CD8-positive, alpha-beta memory T cell (primary cell): ENCODE measurements around the gene OTOP3. TPM values are rescaled to one million over a fixed set of nuclear protein-coding genes. Genes with fewer than 3 reads are reported as not detected.

Source experiments
- CTCF ChIA-PET: fragments of 350-600 bp; sonication (Branson Sonifier 250); formaldehyde crosslinking; loops from one replicate; lab custom pipeline; 2021; ENCODE audit warnings: antibody characterized with exemption; lab: Charles Lee
- POLR2A ChIA-PET: fragments of 350-600 bp; sonication (Branson Sonifier 250); formaldehyde crosslinking; loops from one replicate; lab custom pipeline; 2021; ENCODE audit warnings: antibody characterized with exemption; lab: Charles Lee
- DNase-seq, 5 donors: peaks; one replicate each; pipeline versions ENCODE4 v3.0.0 to v3.0.0-alpha.2; 2020 to 2022; ENCODE audit warnings: mixed read lengths in 1 of 5
- H3K27ac ChIP-seq: one replicate; pipeline ENCODE4 v1.7.0; 2013; ENCODE audit warnings: low read depth, mild to moderate bottlenecking, low read length, moderate library complexity
- H3K27me3 ChIP-seq: 2 replicates; pipeline ENCODE4 v1.7.0; 2013; ENCODE audit warnings: low read length, mild to moderate bottlenecking; ENCODE audit not compliant: insufficient read depth, poor library complexity, severe bottlenecking
- H3K36me3 ChIP-seq: 2 replicates; pipeline ENCODE4 v1.7.0; 2013; ENCODE audit warnings: mild to moderate bottlenecking, low read length, moderate library complexity; ENCODE audit not compliant: insufficient read depth
- H3K4me1 ChIP-seq: 2 replicates; pipeline ENCODE4 v1.7.0; 2013; ENCODE audit warnings: mild to moderate bottlenecking, low read length, moderate library complexity; ENCODE audit not compliant: insufficient read depth
- H3K4me3 ChIP-seq: 2 replicates; pipeline ENCODE4 v1.7.0; 2013; ENCODE audit warnings: mild to moderate bottlenecking, low read length
- H3K9me3 ChIP-seq: 2 replicates; pipeline ENCODE4 v1.7.0; 2013; ENCODE audit warnings: mild to moderate bottlenecking, low read length
- H3K27ac Mint-ChIP-seq, 8 donors: one replicate each; pipeline ENCODE4 v1.8.0; 2020 to 2021; ENCODE audit warnings: mixed read lengths in 8 of 8, mild to moderate bottlenecking in 6 of 8, inconsistent platforms in 3 of 8, moderate library complexity in 3 of 8
- H3K27me3 Mint-ChIP-seq, 2 donors: one replicate each; pipeline ENCODE4 v1.8.0; 2020 to 2021; ENCODE audit warnings: mixed read lengths in 2 of 2, mild to moderate bottlenecking in 1 of 2, moderate library complexity in 1 of 2
- H3K36me3 Mint-ChIP-seq, 3 donors: one replicate each; pipeline ENCODE4 v1.8.0; 2020 to 2021; ENCODE audit warnings: mixed read lengths in 3 of 3, inconsistent platforms in 1 of 3, mild to moderate bottlenecking in 1 of 3
- H3K4me1 Mint-ChIP-seq, 3 donors: one replicate each; pipeline ENCODE4 v1.8.0; 2020 to 2021; ENCODE audit warnings: mixed read lengths in 3 of 3, inconsistent platforms in 1 of 3, mild to moderate bottlenecking in 1 of 3
- H3K4me3 Mint-ChIP-seq, 7 donors: one replicate each; pipeline ENCODE4 v1.8.0; 2020 to 2021; ENCODE audit warnings: mixed read lengths in 7 of 7, mild to moderate bottlenecking in 6 of 7, moderate library complexity in 4 of 7, inconsistent platforms in 2 of 7
- H3K9me3 Mint-ChIP-seq, 5 donors: one replicate each; pipeline ENCODE4 v1.8.0; 2020 to 2022; ENCODE audit warnings: mixed read lengths in 5 of 5, mild to moderate bottlenecking in 3 of 5, moderate library complexity in 2 of 5, inconsistent platforms in 1 of 5
- polyA plus RNA-seq: library from polyadenylated mRNA; unstranded; fragments of 300-500 nt; fragmentation: Illumina TruSeq; gene quantifications from one replicate; pipeline ENCODE4 v1.2.3, GENCODE V29; 2021
- total RNA-seq, 2 experiments: library from RNA; stranded (reverse); gene quantifications; one replicate each; pipeline ENCODE4 v1.2.3, GENCODE V29; 2021

OTOP3 gene
- total and polyA plus RNA-seq, 3 experiments from 2014 or later, result not detected

DNA sequence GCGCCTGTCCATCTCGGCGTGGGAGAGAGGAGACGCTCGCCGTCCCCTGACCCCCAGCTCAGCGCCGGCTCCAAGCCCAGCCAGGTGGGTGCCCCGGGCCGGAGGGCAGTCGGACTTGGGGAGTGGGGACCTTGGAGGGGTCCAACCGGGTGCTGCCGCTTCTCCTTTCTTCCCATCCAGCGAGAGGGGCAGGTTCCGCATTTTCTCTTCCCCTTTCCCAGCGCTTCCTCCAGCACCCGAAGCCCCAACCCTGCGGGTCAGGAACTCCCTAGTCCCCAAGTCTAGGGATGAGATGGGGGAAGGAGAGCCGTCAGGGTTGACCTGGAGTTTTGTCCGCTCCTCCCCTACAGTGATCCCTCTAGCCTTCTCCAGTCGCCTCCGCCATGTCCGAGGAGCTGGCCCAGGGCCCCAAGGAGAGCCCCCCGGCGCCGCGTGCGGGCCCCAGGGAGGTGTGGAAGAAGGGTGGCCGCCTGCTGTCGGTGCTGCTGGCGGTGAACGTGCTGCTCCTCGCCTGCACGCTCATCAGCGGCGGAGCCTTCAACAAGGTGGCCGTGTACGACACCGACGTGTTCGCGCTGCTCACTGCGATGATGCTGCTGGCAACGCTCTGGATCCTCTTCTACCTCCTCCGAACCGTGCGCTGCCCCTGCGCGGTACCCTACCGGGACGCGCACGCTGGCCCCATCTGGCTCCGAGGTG lies 11.3 kb upstream of the OTOP3 start, which contains the start of gene OTOP2:
TSS of gene OTOP2 (plus strand) at position 24 of the 699 bp plus-strand sequence. CDS start at position 384, 360 bp downstream.
- no peak for DNase-seq
- H3K9me3 ChIP-seq, result no peaks in the 10 kb centered on the region
- no peak within 1 kb of the TSS for H3K4me3 ChIP-seq
- ChIA-PET CTCF (interaction anchor here (1.2 to 3.1 kb wide), 3 partner anchors 33 to 89 kb away, joined by 4 to 21 read pairs (median 14); no protein-coding TSS in a partner anchor), POLR2A (no interaction called here)
- H3K27ac ChIP-seq, result no peak within 1 kb of the TSS
- peaks cover 33% of the 10 kb centered on the region for H3K27me3 ChIP-seq
- H3K9me3 Mint-ChIP-seq, result no peaks in the 10 kb centered on the region
- peaks cover 9% of the 10 kb centered on the region for H3K4me1 ChIP-seq
- no peak within 1 kb of the TSS for H3K27ac Mint-ChIP-seq
- peaks cover 38 to 69% of the 10 kb centered on the region in 2 donors for H3K27me3 Mint-ChIP-seq
- no peaks in the 10 kb centered on the region for H3K36me3 Mint-ChIP-seq
- H3K4me1 Mint-ChIP-seq, result peaks cover 0 to 24% (median 5%) of the 10 kb centered on the region in 3 donors
- H3K4me3 Mint-ChIP-seq, result peak within 1 kb of the TSS in 6 of 7 donors; percentile 49 to 78 (median 64)
- H3K36me3 ChIP-seq, result no peaks in the 10 kb centered on the region

- peaks cover 0 to 24% (median 5%) of the 10 kb centered on the region in 3 donors for H3K4me1 Mint-ChIP-seq
- H3K27me3 Mint-ChIP-seq, result peaks cover 39 to 72% of the 10 kb centered on the region in 2 donors
- H3K4me3 ChIP-seq, result no peak overlapping the region
Measured at GRCh38 chr17:74925242-74925641, 10.5 kb upstream of the OTOP3 start.

GRCh38 chr17:74928786-74929185 lies 6.9 kb upstream of the OTOP3 start:
- peaks cover 0 to 12% (median 3%) of the 10 kb centered on the region in 3 donors for H3K4me1 Mint-ChIP-seq
- H3K9me3 Mint-ChIP-seq, result no peaks in the 10 kb centered on the region
- H3K36me3 Mint-ChIP-seq, result no peaks in the 10 kb centered on the region
- no peaks in the 10 kb centered on the region for H3K36me3 ChIP-seq
- no peak overlapping the region for H3K27ac Mint-ChIP-seq
- H3K9me3 ChIP-seq, result no peaks in the 10 kb centered on the region
- no peak overlapping the region for H3K4me3 Mint-ChIP-seq
- H3K27ac ChIP-seq, result no peak overlapping the region
- peaks cover 20% of the 10 kb centered on the region for H3K27me3 ChIP-seq
- CTCF ChIA-PET, result no interaction called here
- H3K4me1 ChIP-seq, result peaks cover 8% of the 10 kb centered on the region
- DNase-seq, result no peak
- H3K27me3 Mint-ChIP-seq, result peaks cover 36 to 80% of the 10 kb centered on the region in 2 donors
- H3K4me3 ChIP-seq, result no peak overlapping the region
- POLR2A ChIA-PET, result no interaction called here

More at GRCh38 chr17:74925242-74925641, 10.5 kb upstream of the OTOP3 start:
- ChIA-PET CTCF (interaction anchor here (0.7 to 3.1 kb wide), 2 partner anchors 33 to 267 kb away, joined by 4 to 21 read pairs; no protein-coding TSS in a partner anchor), POLR2A (no interaction called here)
- no peak overlapping the region for H3K27ac ChIP-seq
- no peaks in the 10 kb centered on the region for H3K36me3 ChIP-seq
- H3K27ac Mint-ChIP-seq, result peak overlapping the region in 1 of 8 donors; percentile 56
- H3K27me3 ChIP-seq, result peaks cover 33% of the 10 kb centered on the region
- H3K36me3 Mint-ChIP-seq, result no peaks in the 10 kb centered on the region
- no peak for DNase-seq
- H3K9me3 ChIP-seq, result no peaks in the 10 kb centered on the region
- H3K4me1 ChIP-seq, result peaks cover 9% of the 10 kb centered on the region
- H3K9me3 Mint-ChIP-seq, result no peaks in the 10 kb centered on the region
- peak overlapping the region in 3 of 7 donors; percentile 16 to 29 (median 28) for H3K4me3 Mint-ChIP-seq

GRCh38 chr17:74930535-74931036 lies 5.1 kb upstream of the OTOP3 start:
- H3K36me3 ChIP-seq, result no peaks in the 10 kb centered on the region
- H3K9me3 Mint-ChIP-seq, result no peaks in the 10 kb centered on the region
- H3K27ac ChIP-seq, result no peak overlapping the region
- H3K4me1 Mint-ChIP-seq, result no peaks in the 10 kb centered on the region
- POLR2A ChIA-PET, result no interaction called here
- peaks cover 34 to 77% of the 10 kb centered on the region in 2 donors for H3K27me3 Mint-ChIP-seq
- no peaks in the 10 kb centered on the region for H3K4me1 ChIP-seq
- no peaks in the 10 kb centered on the region for H3K36me3 Mint-ChIP-seq
- no peak overlapping the region for H3K4me3 Mint-ChIP-seq
- peak overlapping the region in 1 of 8 donors; percentile 70 for H3K27ac Mint-ChIP-seq
- DNase-seq, result no peak
- no peaks in the 10 kb centered on the region for H3K9me3 ChIP-seq
- H3K27me3 ChIP-seq, result peaks cover 7% of the 10 kb centered on the region
- CTCF ChIA-PET, result interaction anchor here (0.9 kb wide), 1 partner anchor 28 kb away, joined by 3 read pairs; no protein-coding TSS in a partner anchor
- no peak overlapping the region for H3K4me3 ChIP-seq

GRCh38 chr17:74935048-74935447 lies 650 bp upstream of the OTOP3 start:
- H3K9me3 Mint-ChIP-seq, result no peaks in the 10 kb centered on the region
- CTCF ChIA-PET, result interaction anchor here (0.7 to 1.0 kb wide), 2 partner anchors 23 to 28 kb away, joined by 3 read pairs; no protein-coding TSS in a partner anchor
- no peaks in the 10 kb centered on the region for H3K36me3 Mint-ChIP-seq

DNA sequence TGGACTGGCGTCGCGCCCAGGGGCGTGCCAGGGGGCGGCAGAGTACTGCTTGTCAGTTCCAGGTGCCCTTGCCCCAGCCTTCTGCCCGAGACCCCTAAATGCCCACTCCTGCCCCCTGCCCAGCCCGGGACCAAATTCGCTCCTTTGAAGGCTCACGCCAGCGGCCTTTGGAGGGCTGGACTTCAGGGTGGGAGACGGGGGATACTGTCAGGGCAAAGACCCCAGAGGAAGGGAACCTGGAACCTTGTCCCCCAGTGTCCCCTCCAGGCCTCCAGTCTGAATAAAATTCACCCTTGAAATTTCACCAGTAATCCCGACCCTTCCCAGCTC lies 737 bp downstream of the OTOP3 start:
- Mint-ChIP-seq H3K27ac (no peak overlapping the region), H3K9me3 (no peaks in the 10 kb centered on the region), H3K27me3 (peaks cover 41 to 75% of the 10 kb centered on the region in 2 donors), H3K36me3 (no peaks in the 10 kb centered on the region), H3K4me3 (no peak overlapping the region), H3K4me1 (peaks cover 0 to 3% (median 0%) of the 10 kb centered on the region in 3 donors)
- POLR2A ChIA-PET, result interaction anchor here (0.6 kb wide), 1 partner anchor 291 kb away, joined by 3 read pairs; no protein-coding TSS in a partner anchor
- Histone ChIP-seq H3K27ac (no peak overlapping the region), H3K4me3 (no peak overlapping the region), H3K4me1 (no peaks in the 10 kb centered on the region), H3K9me3 (no peaks in the 10 kb centered on the region), H3K36me3 (no peaks in the 10 kb centered on the region), H3K27me3 (peaks cover 26% of the 10 kb centered on the region)
- CTCF ChIA-PET, result no interaction called here
- no peak for DNase-seq

More at GRCh38 chr17:74935048-74935447, 650 bp upstream of the OTOP3 start:
- POLR2A ChIA-PET, result no interaction called here
- H3K27me3 Mint-ChIP-seq, result peaks cover 46 to 81% of the 10 kb centered on the region in 2 donors
- no peak overlapping the region for H3K27ac Mint-ChIP-seq
- Histone ChIP-seq H3K27ac (no peak overlapping the region), H3K9me3 (no peaks in the 10 kb centered on the region), H3K4me1 (no peaks in the 10 kb centered on the region), H3K4me3 (no peak overlapping the region), H3K36me3 (no peaks in the 10 kb centered on the region), H3K27me3 (peaks cover 26% of the 10 kb centered on the region)
- peaks cover 0 to 3% (median 0%) of the 10 kb centered on the region in 3 donors for H3K4me1 Mint-ChIP-seq
- no peak for DNase-seq
- no peak overlapping the region for H3K4me3 Mint-ChIP-seq

DNA sequence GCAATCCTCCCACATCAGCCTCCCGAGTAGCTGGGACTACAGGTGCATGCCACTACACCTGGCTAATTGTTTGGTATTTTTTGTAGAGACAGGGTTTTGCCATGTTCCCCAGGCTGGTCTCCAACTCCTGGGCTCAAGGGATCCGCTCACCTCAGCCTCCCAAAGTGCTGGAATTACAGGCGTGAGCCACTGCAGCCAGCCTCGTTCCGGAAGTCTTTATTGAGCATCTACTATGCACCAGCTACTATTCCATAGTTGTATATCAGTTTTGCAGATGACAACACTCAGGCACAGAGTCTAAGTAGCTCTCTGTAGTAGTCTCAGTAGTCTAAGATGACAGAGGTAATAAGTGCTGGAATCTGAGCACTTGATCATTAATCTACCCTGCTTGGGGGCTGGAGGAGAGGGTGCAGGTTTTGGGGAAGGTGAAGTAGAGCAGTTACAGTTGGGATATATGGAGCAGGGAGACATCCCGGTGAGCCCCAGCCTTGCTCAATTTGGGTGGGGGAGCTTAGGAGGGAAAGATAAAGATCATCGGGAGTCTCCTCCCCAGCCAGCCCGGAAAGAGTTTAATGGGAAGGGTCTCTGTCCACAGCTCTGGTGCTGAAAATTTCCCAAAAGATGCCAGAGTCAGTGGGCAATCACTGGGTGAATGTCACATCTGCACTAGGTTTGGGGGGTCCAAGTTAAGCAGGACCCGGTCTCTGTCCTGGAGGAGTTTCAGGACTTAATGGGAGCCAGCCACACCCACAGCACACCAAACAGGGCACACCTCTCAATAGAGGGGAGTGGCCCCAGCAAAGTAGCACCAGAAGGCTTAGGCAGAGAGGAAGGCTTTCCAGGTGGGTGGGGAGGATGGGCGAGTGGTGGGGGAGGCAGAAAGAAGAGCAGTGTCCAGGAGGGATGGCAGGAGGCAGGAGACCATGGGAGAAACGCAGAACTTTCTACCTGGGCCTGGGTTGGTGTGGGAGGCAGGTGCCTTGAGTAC lies 1.7 kb downstream of the OTOP3 start:
- Histone ChIP-seq H3K27me3 (peaks cover 26% of the 10 kb centered on the region), H3K36me3 (no peaks in the 10 kb centered on the region), H3K4me3 (no peak overlapping the region), H3K27ac (no peak overlapping the region), H3K4me1 (no peaks in the 10 kb centered on the region), H3K9me3 (no peaks in the 10 kb centered on the region)
- H3K36me3 Mint-ChIP-seq, result no peaks in the 10 kb centered on the region
- peaks cover 0 to 3% (median 0%) of the 10 kb centered on the region in 3 donors for H3K4me1 Mint-ChIP-seq
- CTCF ChIA-PET, result interaction anchor here (0.7 to 2.0 kb wide), 2 partner anchors 20 to 696 kb away, joined by 3 to 6 read pairs; no protein-coding TSS in a partner anchor
- H3K4me3 Mint-ChIP-seq, result no peak overlapping the region
- POLR2A ChIA-PET, result interaction anchor here (0.6 kb wide), 1 partner anchor 290 kb away, joined by 3 read pairs; no protein-coding TSS in a partner anchor
- H3K27me3 Mint-ChIP-seq, result peaks cover 40 to 74% of the 10 kb centered on the region in 2 donors
- no peak overlapping the region for H3K27ac Mint-ChIP-seq
- no peaks in the 10 kb centered on the region for H3K9me3 Mint-ChIP-seq
- no peak for DNase-seq
